WTC11 (cell line): ENCODE results near the gene STARD9.

Experiments used
- NR3C1 ChIP-seq: sonication (generic); formaldehyde crosslinking; conservative IDR thresholded peaks from 2 replicates; pipeline ENCODE4 v1.8.1; 2023; ENCODE audit warnings: low read depth, mild to moderate bottlenecking, missing genetic modification reagents
- RORB ChIP-seq: fragments of 250-450 bp; sonication (Bioruptor Pico); IDR thresholded peaks from 2 replicates; pipeline ENCODE4 v1.9.0; 2021; ENCODE audit warnings: mild to moderate bottlenecking
- TEAD1 ChIP-seq: sonication (generic); formaldehyde crosslinking; IDR thresholded peaks from 2 replicates; pipeline ENCODE4 v1.8.0; 2022; ENCODE audit warnings: mild to moderate bottlenecking, missing genetic modification reagents
- USF1 ChIP-seq: sonication (generic); formaldehyde crosslinking; IDR thresholded peaks from 2 replicates; pipeline ENCODE4 v1.8.0; 2022; ENCODE audit warnings: mild to moderate bottlenecking, missing genetic modification reagents
- ZNF671 ChIP-seq: fragments of 250-450 bp; sonication (Bioruptor Pico); IDR thresholded peaks from 2 replicates; pipeline ENCODE4 v1.8.0; 2021; ENCODE audit warnings: mild to moderate bottlenecking
- TF ChIP-seq, protein P1 (sequence below): fragments of 200-600 bp; IDR thresholded peaks from 2 replicates; pipeline ENCODE4 v1.8.0; 2022; ENCODE audit warnings: antibody characterized with exemption

GRCh38 chr15:42577514-42578031 lies 2.2 kb downstream of the STARD9 start:
- no peak for TF ChIP-seq USF1 (CRISPR knock-in tag)
- no peak for TF ChIP-seq ZNF671 (CRISPR knock-in tag)
- no peak for TF ChIP-seq NR3C1 (CRISPR knock-in tag)
- TF ChIP-seq, protein P1, sequence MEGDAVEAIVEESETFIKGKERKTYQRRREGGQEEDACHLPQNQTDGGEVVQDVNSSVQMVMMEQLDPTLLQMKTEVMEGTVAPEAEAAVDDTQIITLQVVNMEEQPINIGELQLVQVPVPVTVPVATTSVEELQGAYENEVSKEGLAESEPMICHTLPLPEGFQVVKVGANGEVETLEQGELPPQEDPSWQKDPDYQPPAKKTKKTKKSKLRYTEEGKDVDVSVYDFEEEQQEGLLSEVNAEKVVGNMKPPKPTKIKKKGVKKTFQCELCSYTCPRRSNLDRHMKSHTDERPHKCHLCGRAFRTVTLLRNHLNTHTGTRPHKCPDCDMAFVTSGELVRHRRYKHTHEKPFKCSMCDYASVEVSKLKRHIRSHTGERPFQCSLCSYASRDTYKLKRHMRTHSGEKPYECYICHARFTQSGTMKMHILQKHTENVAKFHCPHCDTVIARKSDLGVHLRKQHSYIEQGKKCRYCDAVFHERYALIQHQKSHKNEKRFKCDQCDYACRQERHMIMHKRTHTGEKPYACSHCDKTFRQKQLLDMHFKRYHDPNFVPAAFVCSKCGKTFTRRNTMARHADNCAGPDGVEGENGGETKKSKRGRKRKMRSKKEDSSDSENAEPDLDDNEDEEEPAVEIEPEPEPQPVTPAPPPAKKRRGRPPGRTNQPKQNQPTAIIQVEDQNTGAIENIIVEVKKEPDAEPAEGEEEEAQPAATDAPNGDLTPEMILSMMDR = no peak
- no peak for TF ChIP-seq TEAD1 (CRISPR knock-in tag)
- TF ChIP-seq RORB (CRISPR knock-in tag) = no peak
